HG03159 (cell line): Measurements from ENCODE around the gene NAGPA.
A peak's percentile ranks its signal among the peaks of the same experiment; 100 is the strongest.
"Not testable (repeated sequence)": the region's sequence is repeated elsewhere in the genome, so short reads cannot be mapped to it uniquely, and the experiment has no call there.

Experiments
- ATAC-seq: cut with Tn5 transposase; IDR thresholded peaks from one replicate; pipeline ENCODE4 v1.9.1; 2021; ENCODE audit warnings: mild to moderate bottlenecking, moderate library complexity; ENCODE audit not compliant: unreplicated experiment

Gene NAGPA, protein sequence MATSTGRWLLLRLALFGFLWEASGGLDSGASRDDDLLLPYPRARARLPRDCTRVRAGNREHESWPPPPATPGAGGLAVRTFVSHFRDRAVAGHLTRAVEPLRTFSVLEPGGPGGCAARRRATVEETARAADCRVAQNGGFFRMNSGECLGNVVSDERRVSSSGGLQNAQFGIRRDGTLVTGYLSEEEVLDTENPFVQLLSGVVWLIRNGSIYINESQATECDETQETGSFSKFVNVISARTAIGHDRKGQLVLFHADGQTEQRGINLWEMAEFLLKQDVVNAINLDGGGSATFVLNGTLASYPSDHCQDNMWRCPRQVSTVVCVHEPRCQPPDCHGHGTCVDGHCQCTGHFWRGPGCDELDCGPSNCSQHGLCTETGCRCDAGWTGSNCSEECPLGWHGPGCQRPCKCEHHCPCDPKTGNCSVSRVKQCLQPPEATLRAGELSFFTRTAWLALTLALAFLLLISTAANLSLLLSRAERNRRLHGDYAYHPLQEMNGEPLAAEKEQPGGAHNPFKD

GRCh38 chr16:5033256-5034166 lies at the start of gene NAGPA:
NAGPA (minus strand) TSS chr16:5033935; CDS start chr16:5033914, 21 bp downstream.
- peak; percentile 91 for ATAC-seq

- ATAC-seq = not testable (repeated sequence)
These were observed 47.3 kb upstream of the NAGPA start for GRCh38 chr16:5080996-5081395.

DNA sequence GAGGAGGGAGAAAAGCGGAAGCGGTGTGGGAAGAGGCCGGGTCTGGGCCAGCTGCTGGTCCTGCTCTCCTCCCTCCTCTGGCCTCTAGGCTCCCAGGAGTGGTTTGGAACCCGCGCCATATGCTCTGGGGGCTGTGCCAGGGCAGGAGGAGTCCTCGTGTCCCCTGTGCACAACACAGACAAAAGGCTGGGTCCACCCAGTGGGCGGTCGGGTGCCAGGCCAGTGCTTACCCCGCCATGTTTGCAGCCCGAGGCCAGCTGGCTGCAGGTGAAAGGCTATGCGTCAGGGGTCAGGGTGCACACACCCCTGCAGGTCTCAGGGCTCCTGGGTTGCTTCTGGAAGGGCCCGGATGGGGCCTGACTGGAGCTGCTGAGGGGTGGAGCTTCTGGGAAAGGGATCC lies 46.7 kb upstream of the NAGPA start:
- ATAC-seq = not testable (repeated sequence)

GRCh38 chr16:5078626-5079025 lies 44.9 kb upstream of the NAGPA start:
- no peak for ATAC-seq

- ATAC-seq = no peak
These were observed 43.6 kb upstream of the NAGPA start for GRCh38 chr16:5077304-5077703.

- no peak for ATAC-seq
These were observed 41.9 kb upstream of the NAGPA start for GRCh38 chr16:5075637-5076036.

GRCh38 chr16:5073771-5074170 lies 40.0 kb upstream of the NAGPA start:
- not testable (repeated sequence) for ATAC-seq

- ATAC-seq = no peak
These were observed 39.5 kb upstream of the NAGPA start for GRCh38 chr16:5073279-5073629.

DNA sequence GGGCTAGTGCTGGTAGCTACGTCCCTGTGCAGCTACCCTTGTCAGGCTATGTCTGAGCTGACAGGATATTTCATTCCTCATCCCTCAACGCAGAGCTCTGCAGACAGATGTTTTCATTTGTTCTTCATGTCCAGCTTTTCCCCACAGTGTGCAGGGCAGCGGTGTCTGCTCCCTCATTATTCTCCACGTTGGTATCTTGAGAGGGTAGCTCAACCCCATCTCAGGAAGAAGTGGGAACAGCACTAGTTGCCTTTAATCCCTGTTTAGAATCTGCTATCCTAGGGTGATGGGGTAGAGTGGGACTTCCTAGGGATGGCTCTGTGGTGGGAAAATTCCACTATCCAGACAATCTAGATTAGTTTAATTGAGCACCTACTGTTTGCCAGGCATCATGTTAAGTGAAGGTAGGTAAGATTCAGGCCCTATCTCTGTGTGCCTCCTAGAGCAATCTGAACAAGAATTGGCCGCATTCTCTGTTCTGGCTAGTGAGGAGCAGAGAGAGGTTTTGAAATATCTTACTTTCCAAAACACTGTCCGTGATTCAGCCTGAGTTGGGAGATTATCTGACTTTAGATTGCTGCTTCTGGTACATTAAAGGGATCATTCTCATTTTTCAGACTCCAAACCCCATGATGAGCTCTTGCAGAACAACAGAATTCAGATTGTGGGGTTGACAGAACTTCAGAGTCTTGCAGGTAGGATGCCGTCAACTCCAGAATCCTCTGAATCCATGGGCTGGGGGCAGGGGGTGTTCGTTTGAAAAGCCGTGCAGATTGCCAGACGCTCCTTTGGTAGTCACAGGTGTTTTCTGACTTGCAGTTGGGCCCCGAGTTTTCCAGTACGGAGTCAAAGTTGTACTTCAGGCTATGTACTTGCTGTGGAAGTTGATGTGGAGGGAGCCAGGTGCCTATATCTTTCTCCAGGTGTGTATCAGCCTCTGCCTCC lies 38.9 kb upstream of the NAGPA start:
- no peak for ATAC-seq

DNA sequence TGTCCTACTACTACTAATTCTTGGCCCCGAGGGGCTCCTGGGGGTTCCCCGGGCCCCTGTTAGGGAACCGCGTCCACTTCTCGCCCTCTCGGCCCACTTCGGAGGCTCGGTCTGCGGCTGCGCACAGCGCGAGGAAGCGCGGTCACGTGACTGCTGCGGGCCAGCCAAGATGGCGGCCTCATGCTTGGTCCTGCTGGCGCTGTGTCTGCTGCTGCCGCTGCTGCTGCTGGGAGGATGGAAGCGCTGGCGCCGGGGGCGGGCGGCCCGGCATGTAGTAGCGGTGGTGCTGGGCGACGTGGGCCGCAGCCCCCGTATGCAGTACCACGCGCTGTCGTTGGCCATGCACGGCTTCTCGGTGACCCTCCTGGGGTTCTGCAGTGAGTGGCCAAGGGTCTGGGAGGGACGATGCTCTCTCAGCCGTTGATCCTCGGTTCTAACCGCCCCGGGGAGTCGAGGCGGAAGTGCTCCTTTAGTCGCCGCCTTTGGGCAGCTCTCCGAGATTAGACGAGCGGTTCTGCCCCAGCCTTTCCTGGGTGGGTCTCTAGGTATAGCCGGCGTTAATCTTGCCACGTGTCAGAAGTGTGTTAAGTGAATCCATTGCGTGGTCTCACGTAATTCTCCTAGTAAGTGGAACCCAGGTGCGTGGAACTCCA lies 38.1 kb upstream of the NAGPA start, which contains the start of gene ALG1:
ALG1 (plus strand) TSS at position 163 of the 653 bp plus-strand sequence; CDS start at position 170, 7 bp downstream.
- ATAC-seq = peak; percentile 84

- ATAC-seq = no peak
These were observed 37.6 kb upstream of the NAGPA start for GRCh38 chr16:5071341-5071680.

DNA sequence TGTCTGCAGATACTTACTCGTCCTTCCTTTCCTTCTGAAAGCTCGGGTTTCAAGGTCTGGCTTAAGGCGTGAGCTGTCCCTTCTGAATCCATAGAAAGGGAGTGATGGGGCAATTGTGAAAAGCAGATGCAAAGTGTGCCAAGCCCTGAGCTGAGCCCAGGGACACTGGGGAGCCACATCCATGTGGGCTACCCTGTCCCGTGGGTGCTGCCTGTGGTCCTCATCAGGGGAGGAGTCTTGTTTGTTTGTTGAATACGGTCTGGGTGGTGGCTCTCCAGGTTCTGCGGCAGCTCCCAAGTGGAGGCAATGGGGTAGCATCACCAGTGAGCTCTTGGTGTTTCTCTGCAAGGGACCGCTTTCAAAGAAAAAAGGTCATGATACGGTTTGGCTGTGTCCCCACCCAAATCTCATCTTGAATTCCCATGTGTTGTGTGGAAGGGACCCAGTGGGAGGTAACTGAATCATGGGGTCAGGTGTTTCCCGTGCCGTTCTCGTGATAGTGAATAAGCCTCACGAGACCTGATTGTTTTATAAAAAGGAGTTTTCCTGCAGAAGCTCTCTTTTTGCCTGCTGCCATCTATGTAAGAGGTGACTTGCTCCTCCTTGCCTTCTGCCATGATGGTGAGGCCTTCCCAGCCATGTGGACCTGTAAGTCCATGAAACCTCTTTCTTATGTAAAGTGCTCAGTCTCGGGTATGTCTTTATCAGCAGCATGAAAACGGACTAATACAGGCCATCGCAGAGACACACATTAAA lies 36.9 kb upstream of the NAGPA start:
- ATAC-seq = no peak

DNA sequence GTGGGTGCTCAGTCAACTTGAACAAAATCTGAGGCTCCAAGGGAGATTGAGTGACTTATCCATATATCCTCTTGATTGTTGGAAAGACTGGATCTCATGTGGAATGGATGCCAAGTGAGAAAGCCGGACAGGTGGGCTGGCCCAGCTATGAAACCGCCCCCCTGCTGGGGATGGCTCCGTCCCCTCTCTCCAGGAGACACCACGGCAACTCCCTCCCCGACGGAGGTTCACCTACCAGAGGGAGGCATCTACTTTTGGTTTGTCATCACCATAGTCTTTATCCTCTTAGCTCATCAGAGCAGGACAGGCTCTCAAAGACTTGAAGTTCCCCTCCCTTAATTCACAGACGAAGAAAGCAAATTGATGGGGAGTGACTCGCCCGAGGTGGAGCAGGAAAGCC lies 36.1 kb upstream of the NAGPA start:
- no peak for ATAC-seq

DNA sequence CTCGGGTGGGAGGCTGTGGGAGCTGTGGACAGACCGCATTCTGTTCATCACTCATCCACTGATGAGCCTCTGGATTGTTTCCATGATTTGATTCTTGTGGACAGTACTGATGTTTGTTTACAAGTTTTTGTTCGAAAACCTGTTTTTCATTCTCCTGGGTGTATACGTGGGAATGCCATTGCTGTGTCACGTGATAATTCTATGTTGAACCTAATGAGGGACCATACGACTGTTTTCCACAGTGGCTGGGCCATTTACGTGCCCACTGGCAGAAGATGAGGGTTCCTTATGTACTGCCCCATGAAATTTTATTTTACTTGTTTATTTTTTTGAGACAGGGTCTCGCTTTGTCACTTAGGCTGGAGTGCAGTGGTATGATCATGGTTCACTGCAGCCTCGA lies 35.3 kb upstream of the NAGPA start:
- ATAC-seq = no peak

GRCh38 chr16:5066511-5066910 lies 32.8 kb upstream of the NAGPA start:
- no peak for ATAC-seq

- no peak for ATAC-seq
These were observed 32.1 kb upstream of the NAGPA start, which contains the start of gene C16orf89 for GRCh38 chr16:5065813-5066212. C16orf89 (minus strand) TSS chr16:5065956; CDS start chr16:5065908, 48 bp downstream.

GRCh38 chr16:5065326-5065725 lies 31.6 kb upstream of the NAGPA start:
- ATAC-seq = no peak

GRCh38 chr16:5064915-5065314 lies 31.2 kb upstream of the NAGPA start:
- no peak for ATAC-seq
